ENCODE results near the gene SNRNP70. TPM values are rescaled to one million over a fixed set of nuclear protein-coding genes. Genes with fewer than 3 reads are reported as not detected.

SNRNP70 gene
- total RNA-seq, 4 donors from 2014 or later, result 55.6 to 305 (median 107) TPM

DNA sequence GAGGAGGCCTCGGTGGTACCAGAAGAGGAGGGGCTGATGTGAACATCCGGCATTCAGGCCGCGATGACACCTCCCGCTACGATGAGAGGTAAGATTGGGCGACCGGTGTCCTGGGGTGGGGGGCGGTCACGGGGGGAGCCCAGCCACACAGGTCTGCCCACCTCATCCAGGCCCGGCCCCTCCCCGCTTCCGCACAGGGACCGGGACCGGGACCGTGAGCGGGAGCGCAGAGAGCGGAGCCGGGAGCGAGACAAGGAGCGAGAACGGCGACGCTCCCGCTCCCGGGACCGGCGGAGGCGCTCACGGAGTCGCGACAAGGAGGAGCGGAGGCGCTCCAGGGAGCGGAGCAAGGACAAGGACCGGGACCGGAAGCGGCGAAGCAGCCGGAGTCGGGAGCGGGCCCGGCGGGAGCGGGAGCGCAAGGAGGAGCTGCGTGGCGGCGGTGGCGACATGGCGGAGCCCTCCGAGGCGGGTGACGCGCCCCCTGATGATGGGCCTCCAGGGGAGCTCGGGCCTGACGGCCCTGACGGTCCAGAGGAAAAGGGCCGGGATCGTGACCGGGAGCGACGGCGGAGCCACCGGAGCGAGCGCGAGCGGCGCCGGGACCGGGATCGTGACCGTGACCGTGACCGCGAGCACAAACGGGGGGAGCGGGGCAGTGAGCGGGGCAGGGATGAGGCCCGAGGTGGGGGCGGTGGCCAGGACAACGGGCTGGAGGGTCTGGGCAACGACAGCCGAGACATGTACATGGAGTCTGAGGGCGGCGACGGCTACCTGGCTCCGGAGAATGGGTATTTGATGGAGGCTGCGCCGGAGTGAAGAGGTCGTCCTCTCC lies 22.6 kb downstream of the SNRNP70 start:
- no peaks in the 10 kb centered on the region for H3K9me3 ChIP-seq
- peaks cover 12 to 28% of the 10 kb centered on the region in 2 donors for H3K4me1 ChIP-seq
- no peak overlapping the region for H3K27ac ChIP-seq
- no peaks in the 10 kb centered on the region for H3K27me3 ChIP-seq
- in situ Hi-C loops (cut with MboI; ENCODE audit: low sequenced_read_pairs in 4 of 4) (no loop called here), intact Hi-C loops (cut with DNase I; ENCODE audit: low total_unique reads) (no loop called here)
- DNase-seq (no peak), ATAC-seq (no peak)
- TF ChIP-seq, protein P1, sequence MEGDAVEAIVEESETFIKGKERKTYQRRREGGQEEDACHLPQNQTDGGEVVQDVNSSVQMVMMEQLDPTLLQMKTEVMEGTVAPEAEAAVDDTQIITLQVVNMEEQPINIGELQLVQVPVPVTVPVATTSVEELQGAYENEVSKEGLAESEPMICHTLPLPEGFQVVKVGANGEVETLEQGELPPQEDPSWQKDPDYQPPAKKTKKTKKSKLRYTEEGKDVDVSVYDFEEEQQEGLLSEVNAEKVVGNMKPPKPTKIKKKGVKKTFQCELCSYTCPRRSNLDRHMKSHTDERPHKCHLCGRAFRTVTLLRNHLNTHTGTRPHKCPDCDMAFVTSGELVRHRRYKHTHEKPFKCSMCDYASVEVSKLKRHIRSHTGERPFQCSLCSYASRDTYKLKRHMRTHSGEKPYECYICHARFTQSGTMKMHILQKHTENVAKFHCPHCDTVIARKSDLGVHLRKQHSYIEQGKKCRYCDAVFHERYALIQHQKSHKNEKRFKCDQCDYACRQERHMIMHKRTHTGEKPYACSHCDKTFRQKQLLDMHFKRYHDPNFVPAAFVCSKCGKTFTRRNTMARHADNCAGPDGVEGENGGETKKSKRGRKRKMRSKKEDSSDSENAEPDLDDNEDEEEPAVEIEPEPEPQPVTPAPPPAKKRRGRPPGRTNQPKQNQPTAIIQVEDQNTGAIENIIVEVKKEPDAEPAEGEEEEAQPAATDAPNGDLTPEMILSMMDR (IDR thresholded peaks at IDR 0.05 in 4 of 5, conservative IDR thresholded peaks at IDR 0.05 in 1 of 5), result no peak
- TF ChIP-seq POLR2A (IDR thresholded peaks at IDR 0.05), result no peak
- no peak overlapping the region for H3K4me3 ChIP-seq
- peaks cover 0 to 64% of the 10 kb centered on the region in 2 donors for H3K36me3 ChIP-seq

GRCh38 chr19:49109051-49109450 lies 23.8 kb downstream of the SNRNP70 start:
- intact Hi-C loops (cut with DNase I; ENCODE audit: low total_unique reads), result no loop called here
- H3K9me3 ChIP-seq, result no peaks in the 10 kb centered on the region
- DNase-seq, result no peak
- H3K4me3 ChIP-seq, result no peak overlapping the region
- no peak for ATAC-seq
- H3K4me1 ChIP-seq, result peaks cover 12 to 32% of the 10 kb centered on the region in 2 donors
- H3K27ac ChIP-seq, result peak overlapping the region in 1 of 4 donors; percentile 72
- H3K36me3 ChIP-seq, result peaks cover 0 to 52% of the 10 kb centered on the region in 2 donors
- no peak for TF ChIP-seq POLR2A (IDR thresholded peaks at IDR 0.05)
- TF ChIP-seq, protein P1 (IDR thresholded peaks at IDR 0.05 in 4 of 5, conservative IDR thresholded peaks at IDR 0.05 in 1 of 5), result no peak
- in situ Hi-C loops (cut with MboI; ENCODE audit: low sequenced_read_pairs in 4 of 4), result no loop called here
- H3K27me3 ChIP-seq, result no peaks in the 10 kb centered on the region

- H3K36me3 ChIP-seq, result peaks cover 0 to 46% of the 10 kb centered on the region in 2 donors
- in situ Hi-C loops (cut with MboI; ENCODE audit: low sequenced_read_pairs in 4 of 4) (no loop called here), intact Hi-C loops (cut with DNase I; ENCODE audit: low total_unique reads) (no loop called here)
- H3K9me3 ChIP-seq, result no peaks in the 10 kb centered on the region
- TF ChIP-seq POLR2A (IDR thresholded peaks at IDR 0.05), result no peak
- TF ChIP-seq, protein P1 (IDR thresholded peaks at IDR 0.05 in 4 of 5, conservative IDR thresholded peaks at IDR 0.05 in 1 of 5), result no peak
- DNase-seq, result no peak
- H3K27ac ChIP-seq, result peak overlapping the region in 3 of 4 donors; percentile 42 to 72 (median 61)
- no peaks in the 10 kb centered on the region for H3K27me3 ChIP-seq
- no peak overlapping the region for H3K4me3 ChIP-seq
- H3K4me1 ChIP-seq, result peaks cover 12 to 32% of the 10 kb centered on the region in 2 donors
- ATAC-seq, result no peak
Measured at GRCh38 chr19:49109569-49110233, 24.4 kb downstream of the SNRNP70 start.

- in situ Hi-C loops (cut with MboI; ENCODE audit: low sequenced_read_pairs in 4 of 4) (no loop called here), intact Hi-C loops (cut with DNase I; ENCODE audit: low total_unique reads) (no loop called here)
- Histone ChIP-seq H3K4me1 (peaks cover 18 to 35% of the 10 kb centered on the region in 2 donors), H3K27ac (peak overlapping the region; percentile 42 to 72 (median 61)), H3K9me3 (no peaks in the 10 kb centered on the region), H3K27me3 (no peaks in the 10 kb centered on the region), H3K4me3 (no peak overlapping the region), H3K36me3 (peaks cover 0 to 37% of the 10 kb centered on the region in 2 donors)
- DNase-seq (no peak), ATAC-seq (no peak)
- TF ChIP-seq, protein P1 (IDR thresholded peaks at IDR 0.05 in 4 of 5, conservative IDR thresholded peaks at IDR 0.05 in 1 of 5), result no peak
- no peak for TF ChIP-seq POLR2A (IDR thresholded peaks at IDR 0.05)
Measured at GRCh38 chr19:49110567-49110966, 25.3 kb downstream of the SNRNP70 start.

Data from gastrocnemius medialis (tissue), 4 donors.